ENCODE results near the gene DCAF11.

The DCAF11 gene

DNA sequence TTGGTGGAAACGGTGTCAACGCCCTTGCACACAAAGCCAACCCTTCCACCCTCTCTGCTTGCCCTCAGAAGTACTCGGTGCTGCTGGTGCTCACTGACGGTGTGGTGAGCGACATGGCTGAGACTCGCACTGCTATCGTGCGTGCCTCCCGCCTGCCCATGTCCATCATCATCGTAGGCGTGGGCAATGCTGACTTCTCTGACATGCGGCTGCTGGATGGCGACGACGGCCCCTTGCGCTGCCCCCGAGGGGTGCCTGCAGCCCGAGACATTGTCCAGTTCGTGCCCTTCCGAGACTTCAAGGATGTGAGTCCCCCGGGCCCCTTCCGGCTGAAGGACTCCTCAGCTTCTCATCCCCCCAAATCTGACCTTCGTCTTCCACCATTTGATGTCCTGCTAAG lies 37.5 kb upstream of the DCAF11 start:
- Histone ChIP-seq H3F3A (ENCODE audit: insufficient read depth, low read length) (no peaks in the 10 kb centered on the region), H3K36me3 (ENCODE audit: insufficient read depth, low read length) (no peaks in the 10 kb centered on the region), H3K9me2 (ENCODE audit: low read depth, low read length) (no peaks in the 10 kb centered on the region), H3K27ac (ENCODE audit: low read depth, low read length, poor library complexity, severe bottlenecking) (no peak overlapping the region), H2AFZ (ENCODE audit: low read length) (no peak overlapping the region), H3K27me3 (ENCODE audit: insufficient read depth, low read length) (no peaks in the 10 kb centered on the region; the same call in 1 of the 2 replicates), H3K9me3 (ENCODE audit: low read length) (no peaks in the 10 kb centered on the region), H4K20me1 (ENCODE audit: insufficient read depth, low read length) (no peaks in the 10 kb centered on the region), H3K4me1 (ENCODE audit: insufficient read depth, low read length, severe bottlenecking) (peaks cover 19% of the 10 kb centered on the region), H3K4me2 (ENCODE audit: low read length) (no peak overlapping the region), H3K4me3 (ENCODE audit: low read depth, low read length, poor library complexity, severe bottlenecking) (no peak overlapping the region), H3K9ac (ENCODE audit: low read length) (no peak overlapping the region), H3K79me2 (ENCODE audit: insufficient read depth, low read length) (no peaks in the 10 kb centered on the region)
- no peak for TF ChIP-seq EZH2 (IDR thresholded peaks at IDR 0.05; ENCODE audit: borderline replicate concordance, low read length)
- TF ChIP-seq, protein P1, sequence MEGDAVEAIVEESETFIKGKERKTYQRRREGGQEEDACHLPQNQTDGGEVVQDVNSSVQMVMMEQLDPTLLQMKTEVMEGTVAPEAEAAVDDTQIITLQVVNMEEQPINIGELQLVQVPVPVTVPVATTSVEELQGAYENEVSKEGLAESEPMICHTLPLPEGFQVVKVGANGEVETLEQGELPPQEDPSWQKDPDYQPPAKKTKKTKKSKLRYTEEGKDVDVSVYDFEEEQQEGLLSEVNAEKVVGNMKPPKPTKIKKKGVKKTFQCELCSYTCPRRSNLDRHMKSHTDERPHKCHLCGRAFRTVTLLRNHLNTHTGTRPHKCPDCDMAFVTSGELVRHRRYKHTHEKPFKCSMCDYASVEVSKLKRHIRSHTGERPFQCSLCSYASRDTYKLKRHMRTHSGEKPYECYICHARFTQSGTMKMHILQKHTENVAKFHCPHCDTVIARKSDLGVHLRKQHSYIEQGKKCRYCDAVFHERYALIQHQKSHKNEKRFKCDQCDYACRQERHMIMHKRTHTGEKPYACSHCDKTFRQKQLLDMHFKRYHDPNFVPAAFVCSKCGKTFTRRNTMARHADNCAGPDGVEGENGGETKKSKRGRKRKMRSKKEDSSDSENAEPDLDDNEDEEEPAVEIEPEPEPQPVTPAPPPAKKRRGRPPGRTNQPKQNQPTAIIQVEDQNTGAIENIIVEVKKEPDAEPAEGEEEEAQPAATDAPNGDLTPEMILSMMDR (IDR thresholded peaks at IDR 0.05; ENCODE audit: low read length), result no peak

DNA sequence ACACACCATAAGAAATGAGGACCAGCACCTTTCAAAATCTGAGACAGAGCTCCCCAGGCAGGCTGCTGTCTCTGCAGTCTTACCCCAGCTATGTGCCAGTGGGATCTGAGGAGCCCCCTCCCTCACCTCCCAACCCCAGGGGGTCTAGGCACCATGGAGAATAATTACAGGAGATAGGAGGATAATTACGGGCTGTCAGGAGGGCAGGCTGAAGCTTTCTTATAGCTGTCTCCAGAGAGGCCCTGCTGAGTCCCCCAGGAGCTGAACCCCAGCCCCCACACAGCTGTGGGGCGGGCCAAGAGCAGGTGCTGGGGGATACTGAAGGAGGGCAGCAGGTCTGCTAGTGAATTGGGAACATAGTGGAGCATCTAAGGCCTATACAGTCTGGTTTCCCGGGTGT lies 36.4 kb upstream of the DCAF11 start:
- Histone ChIP-seq H3K27ac (ENCODE audit: low read depth, low read length, poor library complexity, severe bottlenecking) (no peak overlapping the region), H3K36me3 (ENCODE audit: insufficient read depth, low read length) (no peaks in the 10 kb centered on the region), H3K9ac (ENCODE audit: low read length) (no peak overlapping the region), H4K20me1 (ENCODE audit: insufficient read depth, low read length) (no peaks in the 10 kb centered on the region), H3K4me2 (ENCODE audit: low read length) (no peak overlapping the region), H2AFZ (ENCODE audit: low read length) (no peak overlapping the region), H3F3A (ENCODE audit: insufficient read depth, low read length) (no peaks in the 10 kb centered on the region), H3K9me3 (ENCODE audit: low read length) (no peaks in the 10 kb centered on the region), H3K27me3 (ENCODE audit: insufficient read depth, low read length) (peaks cover 7% of the 10 kb centered on the region; the same call in 1 of the 2 replicates), H3K9me2 (ENCODE audit: low read depth, low read length) (no peaks in the 10 kb centered on the region), H3K4me1 (ENCODE audit: insufficient read depth, low read length, severe bottlenecking) (peaks cover 19% of the 10 kb centered on the region), H3K79me2 (ENCODE audit: insufficient read depth, low read length) (no peaks in the 10 kb centered on the region), H3K4me3 (ENCODE audit: low read depth, low read length, poor library complexity, severe bottlenecking) (no peak overlapping the region)
- TF ChIP-seq, protein P1 (IDR thresholded peaks at IDR 0.05; ENCODE audit: low read length), result no peak
- TF ChIP-seq EZH2 (IDR thresholded peaks at IDR 0.05; ENCODE audit: borderline replicate concordance, low read length), result no peak

DNA sequence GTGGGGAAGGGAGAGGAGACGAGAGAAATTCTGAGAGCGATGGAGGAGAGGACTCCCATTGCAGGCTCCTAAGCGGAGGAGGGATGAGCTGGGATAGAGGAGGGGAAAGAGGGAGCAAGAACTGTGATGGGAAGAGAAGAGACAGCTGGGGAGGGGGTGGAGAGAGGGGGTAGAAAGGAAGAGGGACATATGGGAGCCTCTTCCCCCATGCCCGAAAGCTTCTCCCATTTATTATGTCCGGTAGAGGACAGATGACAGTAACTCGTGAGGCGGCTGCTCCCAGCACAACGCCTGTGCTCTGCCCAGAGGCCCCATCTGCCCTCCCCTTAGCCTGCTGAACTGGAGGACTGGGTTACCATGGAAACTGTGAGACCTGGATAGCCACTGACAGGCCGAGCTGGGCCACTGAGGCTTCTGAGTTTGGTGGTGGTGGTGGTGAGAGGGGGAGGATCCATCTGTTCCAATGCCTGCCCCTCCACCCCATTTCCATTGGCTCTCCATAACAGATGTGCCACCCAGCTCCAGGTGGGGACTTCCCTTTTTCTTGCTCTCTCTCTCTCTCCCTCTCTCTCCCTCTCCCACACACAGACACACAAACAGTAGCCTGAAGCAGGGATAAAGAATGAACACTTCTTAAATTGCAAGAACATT lies 35.0 kb upstream of the DCAF11 start:
- no peak overlapping the region for H3K4me2 ChIP-seq (ENCODE audit: low read length)
- H3K36me3 ChIP-seq (ENCODE audit: insufficient read depth, low read length), result no peaks in the 10 kb centered on the region
- no peaks in the 10 kb centered on the region for H3K9me2 ChIP-seq (ENCODE audit: low read depth, low read length)
- H3K4me3 ChIP-seq (ENCODE audit: low read depth, low read length, poor library complexity, severe bottlenecking), result no peak overlapping the region
- no peaks in the 10 kb centered on the region for H3F3A ChIP-seq (ENCODE audit: insufficient read depth, low read length)
- no peak overlapping the region for H3K27ac ChIP-seq (ENCODE audit: low read depth, low read length, poor library complexity, severe bottlenecking)
- H3K79me2 ChIP-seq (ENCODE audit: insufficient read depth, low read length), result no peaks in the 10 kb centered on the region
- peaks cover 19% of the 10 kb centered on the region for H3K4me1 ChIP-seq (ENCODE audit: insufficient read depth, low read length, severe bottlenecking)
- H4K20me1 ChIP-seq (ENCODE audit: insufficient read depth, low read length), result no peaks in the 10 kb centered on the region
- no peak for TF ChIP-seq EZH2 (IDR thresholded peaks at IDR 0.05; ENCODE audit: borderline replicate concordance, low read length)
- TF ChIP-seq, protein P1 (IDR thresholded peaks at IDR 0.05; ENCODE audit: low read length), result no peak
- H3K27me3 ChIP-seq (ENCODE audit: insufficient read depth, low read length), result 0 out of 2 replicates have a peak, but pooled peaks cover 7% of the 10 kb centered on the region
- H3K9ac ChIP-seq (ENCODE audit: low read length), result no peak overlapping the region
- H3K9me3 ChIP-seq (ENCODE audit: low read length), result no peaks in the 10 kb centered on the region
- H2AFZ ChIP-seq (ENCODE audit: low read length), result no peak overlapping the region

Data from OCI-LY1 (cell line).